LNCaP clone FGC (cell line): ENCODE data around the gene PRSS16.

Experiments used
- DNase-seq: peaks from one replicate; pipeline ENCODE4 v3.0.0-alpha.2; 2011; ENCODE audit warnings: low read depth
- H3K4me3 ChIP-seq: 2 replicates; pipeline ENCODE4 v1.5.1; 2011; ENCODE audit warnings: mild to moderate bottlenecking, low read depth, low read length, control low read depth
- CTCF ChIP-seq: IDR thresholded peaks from 2 replicates; pipeline ENCODE4 v1.5.1; 2012; ENCODE audit warnings: mild to moderate bottlenecking; ENCODE audit not compliant: control insufficient read depth, insufficient read depth; ENCODE audit errors: extremely low read depth

The PRSS16 gene

GRCh38 chr6:27303613-27304272 lies 56.2 kb downstream of the PRSS16 start:
- TF ChIP-seq CTCF: no peak
- no peak for DNase-seq
- H3K4me3 ChIP-seq: no peak overlapping the region
